Measurements from ENCODE around the gene ESRRB.

The ESRRB gene

GRCh38 chr14:76394569-76394968 lies 18.6 kb downstream of the ESRRB start:
- no peak for TF ChIP-seq CTCF (IDR thresholded peaks at IDR 0.05; ENCODE audit: low read depth, low read length)
- no peak overlapping the region for H3K4me3 ChIP-seq (ENCODE audit: low read depth, low read length)
- no peak for DNase-seq (ENCODE audit: low read depth, low spot score)
- in situ Hi-C loops (cut with HindIII; ENCODE audit: low sequenced_read_pairs): no loop called here

- no peak overlapping the region for H3K4me3 ChIP-seq (ENCODE audit: low read depth, low read length)
- no peak for TF ChIP-seq CTCF (IDR thresholded peaks at IDR 0.05; ENCODE audit: low read depth, low read length)
- DNase-seq (ENCODE audit: low read depth, low spot score): no peak
- in situ Hi-C loops (cut with HindIII; ENCODE audit: low sequenced_read_pairs): no loop called here
Measured at GRCh38 chr14:76395161-76395560, 19.2 kb downstream of the ESRRB start.

- no peak for DNase-seq (ENCODE audit: low read depth, low spot score)
- TF ChIP-seq CTCF (IDR thresholded peaks at IDR 0.05; ENCODE audit: low read depth, low read length): no peak
- in situ Hi-C loops (cut with HindIII; ENCODE audit: low sequenced_read_pairs): no loop called here
- no peak overlapping the region for H3K4me3 ChIP-seq (ENCODE audit: low read depth, low read length)
Measured at GRCh38 chr14:76396714-76397187, 20.8 kb downstream of the ESRRB start.

GRCh38 chr14:76405627-76406026 lies 29.7 kb downstream of the ESRRB start:
- no peak for TF ChIP-seq CTCF (IDR thresholded peaks at IDR 0.05; ENCODE audit: low read depth, low read length)
- no peak for DNase-seq (ENCODE audit: low read depth, low spot score)
- in situ Hi-C loops (cut with HindIII; ENCODE audit: low sequenced_read_pairs): no loop called here
- H3K4me3 ChIP-seq (ENCODE audit: low read depth, low read length): no peak overlapping the region

- TF ChIP-seq CTCF (IDR thresholded peaks at IDR 0.05; ENCODE audit: low read depth, low read length): no peak
- DNase-seq (ENCODE audit: low read depth, low spot score): no peak
- in situ Hi-C loops (cut with HindIII; ENCODE audit: low sequenced_read_pairs): no loop called here
- no peak overlapping the region for H3K4me3 ChIP-seq (ENCODE audit: low read depth, low read length)
Measured at GRCh38 chr14:76407449-76408150, 31.7 kb downstream of the ESRRB start.

GRCh38 chr14:76408877-76409276 lies 32.9 kb downstream of the ESRRB start:
- in situ Hi-C loops (cut with HindIII; ENCODE audit: low sequenced_read_pairs): no loop called here
- TF ChIP-seq CTCF (IDR thresholded peaks at IDR 0.05; ENCODE audit: low read depth, low read length): no peak
- no peak for DNase-seq (ENCODE audit: low read depth, low spot score)
- H3K4me3 ChIP-seq (ENCODE audit: low read depth, low read length): no peak overlapping the region

All from astrocyte of the spinal cord (primary cell).